ENCODE measurements around the gene HRAS.

The HRAS gene

GRCh38 chr11:567011-567628 lies 31.7 kb upstream of the HRAS start:
- DNase-seq (ENCODE audit: low read depth) = no peak

GRCh38 chr11:565921-566509 lies 30.6 kb upstream of the HRAS start:
- DNase-seq (ENCODE audit: low read depth) = no peak

- no peak for DNase-seq (ENCODE audit: low read depth)
Observed at GRCh38 chr11:563812-564578, 28.6 kb upstream of the HRAS start.

GRCh38 chr11:563066-563811 lies 27.9 kb upstream of the HRAS start:
- DNase-seq (ENCODE audit: low read depth) = no peak

- no peak for DNase-seq (ENCODE audit: low read depth)
Observed at GRCh38 chr11:562046-562645, 26.8 kb upstream of the HRAS start.

GRCh38 chr11:561148-562003 lies 26.0 kb upstream of the HRAS start:
- peak; percentile 43 for DNase-seq (ENCODE audit: low read depth)

GRCh38 chr11:560305-561147 lies 25.1 kb upstream of the HRAS start, which contains the start of the genes LMNTD2 and RASSF7:
Gene LMNTD2, minus strand, starts transcription at chr11:560738. Its CDS starts 22 bp downstream, at chr11:560716.
Gene RASSF7, plus strand, starts transcription at chr11:560970. Its CDS starts 799 bp downstream, at chr11:561769.
- DNase-seq (ENCODE audit: low read depth) = peak; percentile 70

GRCh38 chr11:559712-560304 lies 24.4 kb upstream of the HRAS start:
- DNase-seq (ENCODE audit: low read depth) = no peak

GRCh38 chr11:559020-559620 lies 23.7 kb upstream of the HRAS start:
- DNase-seq (ENCODE audit: low read depth) = no peak

- no peak for DNase-seq (ENCODE audit: low read depth)
Observed at GRCh38 chr11:558503-558902, 23.1 kb upstream of the HRAS start.

GRCh38 chr11:557328-558132 lies 22.2 kb upstream of the HRAS start:
- DNase-seq (ENCODE audit: low read depth) = no peak

- no peak for DNase-seq (ENCODE audit: low read depth)
Observed at GRCh38 chr11:556662-557256, 21.4 kb upstream of the HRAS start.

GRCh38 chr11:555780-556661 lies 20.6 kb upstream of the HRAS start:
- DNase-seq (ENCODE audit: low read depth) = no peak

- DNase-seq (ENCODE audit: low read depth) = no peak
Observed at GRCh38 chr11:555227-555779, 19.9 kb upstream of the HRAS start.

GRCh38 chr11:554428-555226 lies 19.3 kb upstream of the HRAS start:
- no peak for DNase-seq (ENCODE audit: low read depth)

GRCh38 chr11:553988-554340 lies 18.6 kb upstream of the HRAS start:
- no peak for DNase-seq (ENCODE audit: low read depth)
